ENCODE measurements around the gene MAP3K4. TPM values are rescaled to one million over a fixed set of nuclear protein-coding genes. Genes with fewer than 3 reads are reported as not detected.

The MAP3K4 gene
- total RNA-seq, 1 donor from 2014 or later, result 51.6 TPM

DNA sequence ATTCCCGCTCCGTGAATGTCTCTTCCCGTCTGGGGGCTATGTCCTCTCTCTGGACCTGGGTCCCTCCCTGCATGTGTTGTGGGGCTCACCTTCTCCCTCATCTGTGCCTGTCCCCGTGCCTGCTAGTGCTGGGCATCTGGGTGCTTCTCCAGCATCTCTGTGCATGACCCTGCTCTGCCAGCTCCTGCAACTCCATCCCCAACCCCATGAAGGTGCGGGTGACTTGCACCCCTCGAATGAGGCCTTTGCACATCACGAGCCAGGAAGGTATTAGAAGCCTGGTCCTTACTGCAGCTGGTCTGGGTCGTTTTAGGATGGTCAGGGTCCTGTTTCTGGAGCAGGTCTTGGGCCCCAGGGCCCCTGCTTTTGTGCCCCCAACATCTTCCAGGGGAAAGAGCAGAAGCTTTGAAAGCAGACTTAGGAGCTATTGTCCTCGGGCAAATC lies 172.6 kb downstream of the MAP3K4 start:
- no peaks in the 10 kb centered on the region for H3K9me3 Mint-ChIP-seq
- no peak overlapping the region for H3K4me3 Mint-ChIP-seq
- TF ChIP-seq, protein P1, sequence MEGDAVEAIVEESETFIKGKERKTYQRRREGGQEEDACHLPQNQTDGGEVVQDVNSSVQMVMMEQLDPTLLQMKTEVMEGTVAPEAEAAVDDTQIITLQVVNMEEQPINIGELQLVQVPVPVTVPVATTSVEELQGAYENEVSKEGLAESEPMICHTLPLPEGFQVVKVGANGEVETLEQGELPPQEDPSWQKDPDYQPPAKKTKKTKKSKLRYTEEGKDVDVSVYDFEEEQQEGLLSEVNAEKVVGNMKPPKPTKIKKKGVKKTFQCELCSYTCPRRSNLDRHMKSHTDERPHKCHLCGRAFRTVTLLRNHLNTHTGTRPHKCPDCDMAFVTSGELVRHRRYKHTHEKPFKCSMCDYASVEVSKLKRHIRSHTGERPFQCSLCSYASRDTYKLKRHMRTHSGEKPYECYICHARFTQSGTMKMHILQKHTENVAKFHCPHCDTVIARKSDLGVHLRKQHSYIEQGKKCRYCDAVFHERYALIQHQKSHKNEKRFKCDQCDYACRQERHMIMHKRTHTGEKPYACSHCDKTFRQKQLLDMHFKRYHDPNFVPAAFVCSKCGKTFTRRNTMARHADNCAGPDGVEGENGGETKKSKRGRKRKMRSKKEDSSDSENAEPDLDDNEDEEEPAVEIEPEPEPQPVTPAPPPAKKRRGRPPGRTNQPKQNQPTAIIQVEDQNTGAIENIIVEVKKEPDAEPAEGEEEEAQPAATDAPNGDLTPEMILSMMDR (conservative IDR thresholded peaks at IDR 0.05), result no peak
- no peak overlapping the region for H3K27ac Mint-ChIP-seq
- DNase-seq (ENCODE audit: extremely low spot score, unreplicated experiment), result no peak
- peaks cover 22% of the 10 kb centered on the region for H3K4me1 Mint-ChIP-seq (ENCODE audit: unreplicated experiment)
- H3K36me3 Mint-ChIP-seq, result peaks cover 27% of the 10 kb centered on the region
- no peaks in the 10 kb centered on the region for H3K27me3 Mint-ChIP-seq

DNA sequence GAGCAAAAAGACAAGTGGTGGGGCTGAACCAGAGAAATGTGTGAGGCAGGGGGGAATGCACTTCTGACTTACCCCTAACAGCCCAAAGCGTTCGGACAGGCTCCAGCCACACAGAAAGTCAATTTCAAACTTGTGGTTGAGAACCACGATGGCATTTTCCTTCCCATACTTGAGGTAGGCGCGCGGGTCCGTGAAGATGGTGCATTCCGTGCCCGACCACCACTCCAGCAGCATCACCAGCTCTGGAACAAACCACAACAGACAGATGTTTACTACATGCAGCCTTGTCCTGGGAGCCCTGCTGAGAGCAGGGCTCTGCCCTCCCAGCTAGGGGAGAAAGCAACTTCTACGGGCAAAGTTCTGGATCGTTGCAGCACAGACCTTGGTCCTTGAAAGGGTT lies 174.6 kb downstream of the MAP3K4 start:
- H3K36me3 Mint-ChIP-seq, result peaks cover 30% of the 10 kb centered on the region
- H3K4me3 Mint-ChIP-seq, result no peak overlapping the region
- TF ChIP-seq, protein P1 (conservative IDR thresholded peaks at IDR 0.05), result no peak
- H3K27ac Mint-ChIP-seq, result no peak overlapping the region
- no peaks in the 10 kb centered on the region for H3K27me3 Mint-ChIP-seq
- no peak for DNase-seq (ENCODE audit: extremely low spot score, unreplicated experiment)
- H3K9me3 Mint-ChIP-seq, result no peaks in the 10 kb centered on the region
- H3K4me1 Mint-ChIP-seq (ENCODE audit: unreplicated experiment), result peaks cover 30% of the 10 kb centered on the region

DNA sequence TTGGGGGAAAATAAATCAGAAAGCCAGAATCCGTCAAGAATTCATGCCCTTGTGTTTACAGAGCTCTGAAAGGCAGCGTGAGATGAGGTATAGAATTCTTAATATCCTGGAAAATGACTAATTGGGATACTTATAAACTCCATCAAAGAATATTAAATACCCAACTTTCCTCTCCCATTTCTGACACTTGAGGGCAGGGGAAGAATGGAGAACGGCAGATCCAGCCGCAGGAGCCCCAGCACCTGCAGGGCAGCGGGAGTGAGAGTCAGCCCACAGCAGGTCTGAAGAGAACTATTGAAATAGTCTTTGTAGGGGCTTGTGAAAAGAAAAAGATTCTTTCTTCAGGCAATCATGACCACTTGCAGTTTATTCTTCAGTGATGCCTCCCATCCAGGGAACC lies 175.1 kb downstream of the MAP3K4 start:
- DNase-seq (ENCODE audit: extremely low spot score, unreplicated experiment), result no peak
- Mint-ChIP-seq H3K27me3 (no peaks in the 10 kb centered on the region), H3K4me1 (ENCODE audit: unreplicated experiment) (peaks cover 30% of the 10 kb centered on the region), H3K9me3 (no peaks in the 10 kb centered on the region), H3K4me3 (no peak overlapping the region), H3K36me3 (peaks cover 30% of the 10 kb centered on the region), H3K27ac (no peak overlapping the region)
- TF ChIP-seq, protein P1 (conservative IDR thresholded peaks at IDR 0.05), result no peak
